K562 (cell line): Measurements from ENCODE around the gene YEATS2. TPM values are rescaled to one million over a fixed set of nuclear protein-coding genes. Genes with fewer than 3 reads are reported as not detected.

Experiments
- ATAC-seq: fragments of 200-7000 bp; cut with Tn5 transposase; 3 replicates; pipeline ENCODE4 v1.9.1; 2020; ENCODE audit warnings: moderate library complexity
- BruUV-seq: library from RNA; stranded (reverse); fragments of 400-500 nt; replicated peaks from 2 replicates; lab custom pipeline; 2021; lab: Mats Ljungman, UMichigan
- CTCF ChIA-PET: fragments of 300-600 bp; formaldehyde crosslinking; extraction: SDS; loops from one replicate; lab custom pipeline; 2021; ENCODE audit warnings: low intra/inter-chr PET ratio; lab: Yijun Ruan, JAX
- POLR2A ChIA-PET: fragments of 300-600, 350-650 bp; sonication (Branson Sonifier 250); formaldehyde crosslinking; extraction: SDS; loops from one replicate; lab custom pipeline; 2021; ENCODE audit warnings: antibody characterized with exemption, inconsistent platforms; lab: Yijun Ruan, JAX
- DNase-seq, 4 experiments: peaks; one replicate each; pipeline versions ENCODE4 v3.0.0 to v3.0.0-alpha.2; 2011 to 2018; ENCODE audit warnings: low spot score in 3 of 4, mixed read lengths in 3 of 4; ENCODE audit errors: extremely low read depth in 1 of 4
- FAIRE-seq: peaks from 2 replicates; lab custom pipeline; 2011; peaks lifted over from hg19 to GRCh38; lab: Jason Lieb, UNC
- H2AFZ ChIP-seq: 2 replicates; pipeline ENCODE4 v1.6.0; 2011; ENCODE audit warnings: low read depth, low read length, control low read depth, inconsistent platforms
- H3K27ac ChIP-seq: fragments of 200-600 bp; 3 replicates; pipeline ENCODE4 v1.8.0; 2011; ENCODE audit warnings: low read depth, mild to moderate bottlenecking, control low read depth, inconsistent platforms, low read length, moderate library complexity, mixed read lengths; ENCODE audit errors: extremely low read depth
- H3K27me3 ChIP-seq, 2 experiments: fragments of 300-600 bp in 1 of 2; 2 replicates in 1 of 2; 3 replicates in 1 of 2; pipeline versions ENCODE4 v1.6.0 to v1.8.0; 2011; ENCODE audit warnings: inconsistent platforms in 2 of 2, low read length in 2 of 2, mild to moderate bottlenecking in 1 of 2, mixed read lengths in 1 of 2, moderate library complexity in 1 of 2; ENCODE audit not compliant: control insufficient read depth in 2 of 2, insufficient read depth in 2 of 2
- H3K36me3 ChIP-seq: fragments of 300-600 bp; 3 replicates; pipeline ENCODE4 v1.8.0; 2011; ENCODE audit warnings: mild to moderate bottlenecking, low read length, inconsistent platforms; ENCODE audit not compliant: control insufficient read depth, insufficient read depth
- H3K4me1 ChIP-seq, 2 experiments: fragments of 200-600 bp in 1 of 2; replicated peaks in 1 of 2; 2 replicates in 1 of 2; 3 replicates in 1 of 2; pipeline versions ENCODE4 v1.5.1 to v1.8.0; 2011; ENCODE audit warnings: inconsistent platforms in 2 of 2, low read length in 2 of 2, mild to moderate bottlenecking in 1 of 2, mixed read lengths in 1 of 2, moderate library complexity in 1 of 2; ENCODE audit not compliant: control insufficient read depth in 2 of 2, insufficient read depth in 2 of 2
- H3K4me2 ChIP-seq: 2 replicates; pipeline ENCODE4 v1.6.1; 2011; ENCODE audit warnings: low read length, control low read depth, inconsistent platforms, mixed read lengths; ENCODE audit not compliant: insufficient read depth
- H3K4me3 ChIP-seq: fragments of 200-600 bp; sonication (generic), shearing (Covaris generic); 2 replicates; pipeline ENCODE4 v1.5.1; 2016; ENCODE audit warnings: control low read depth, inconsistent platforms
- H3K79me2 ChIP-seq: fragments of 200-600 bp; 3 replicates; pipeline ENCODE4 v1.8.0; 2011; ENCODE audit warnings: low read length, inconsistent platforms; ENCODE audit not compliant: control insufficient read depth, insufficient read depth
- H3K9ac ChIP-seq, 2 experiments: 2 replicates each; pipeline versions ENCODE4 v1.6.0 to v1.6.1; 2011; ENCODE audit warnings: low read depth in 2 of 2, low read length in 2 of 2, control low read depth in 1 of 2, inconsistent platforms in 1 of 2, mild to moderate bottlenecking in 1 of 2, mixed read lengths in 1 of 2; ENCODE audit not compliant: insufficient read depth in 1 of 2
- H3K9me1 ChIP-seq: one replicate; pipeline ENCODE4 v1.6.0; 2011; ENCODE audit warnings: inconsistent platforms, mild to moderate bottlenecking, low read length, moderate library complexity; ENCODE audit not compliant: control insufficient read depth, insufficient read depth
- H3K9me3 ChIP-seq: replicated peaks from 2 replicates; pipeline ENCODE4 v1.5.1; 2011; ENCODE audit warnings: low read depth, low read length, inconsistent platforms; ENCODE audit not compliant: control insufficient read depth, insufficient read depth
- H4K20me1 ChIP-seq: replicated peaks from 2 replicates; pipeline ENCODE4 v1.6.1; 2011; ENCODE audit warnings: low read length, inconsistent platforms, mixed read lengths; ENCODE audit not compliant: control insufficient read depth, insufficient read depth
- ETV6 ChIP-seq, 3 experiments: fragments of 150-350 bp in 1 of 3; sonication (generic) in 1 of 3; formaldehyde crosslinking in 1 of 3; IDR thresholded peaks; 2 replicates each; pipeline versions ENCODE4 v1.6.1 to v1.8.0; 2014 to 2022; ENCODE audit warnings: borderline replicate concordance in 2 of 3, low read depth in 2 of 3, antibody characterized with exemption in 1 of 3, low read length in 1 of 3, mild to moderate bottlenecking in 1 of 3, missing genetic modification reagents in 1 of 3
- TCF3 ChIP-seq: sonication (generic); formaldehyde crosslinking; IDR thresholded peaks from 2 replicates; pipeline ENCODE4 v1.4.0; 2020; ENCODE audit warnings: mild to moderate bottlenecking, missing genetic modification reagents
- WGBS: fragments of 100-300 bp; shearing (Covaris generic); methylation state at CpG from one replicate; pipeline ENCODE4 v1.1.6; 2016; ENCODE audit warnings: low coverage, mixed read lengths; ENCODE audit not compliant: insufficient coverage; ENCODE audit errors: missing lambda C conversion rate; 5-methylcytosine and 5-hydroxymethylcytosine counted together
- in situ Hi-C: fragments of 300-500 bp; cut with MboI; formaldehyde crosslinking; loops from 4 replicates; pipeline ENCODE4 v1.15.0; 2018; ENCODE audit warnings: inconsistent platforms, mixed read lengths
- intact Hi-C: fragments of 100-400 bp; cut with micrococcal nuclease; formaldehyde crosslinking; loops from 2 replicates; pipeline ENCODE4 v1.14.2; 2022
- polyA plus RNA-seq, 8 experiments: library from polyadenylated mRNA; depleted of rRNA in 4 of 8; stranded (reverse) in 5 of 8; unstranded in 3 of 8; fragments of >200 nt; fragmentation: Nextera tagmentation in 2 of 8; fragmentation: Illumina TruSeq in 1 of 8; extraction: Ambion mirVana in 2 of 8; extraction: Trizol in 1 of 8; gene quantifications; 2 replicates each; pipeline versions ENCODE4 v1.2.1 to v1.2.3, GENCODE V29; 2011 to 2014; ENCODE audit warnings: inconsistent platforms in 1 of 8, missing spikeins in 1 of 8
- total RNA-seq, 7 experiments: library from RNA; depleted of rRNA in 6 of 7; stranded (reverse); fragments of >200 nt in 6 of 7; fragmentation: Illumina TruSeq in 2 of 7; extraction: Trizol in 2 of 7; gene quantifications; 2 replicates each; pipeline versions ENCODE4 v1.2.1 to v1.2.3, GENCODE V29; 2011 to 2021; ENCODE audit warnings: low replicate concordance in 1 of 7
- TF ChIP-seq, protein P1 (sequence below), 2 experiments: fragments of 450-650 bp; formaldehyde crosslinking in 1 of 2; IDR thresholded peaks; 2 replicates each; pipeline versions ENCODE4 v1.4.0 to v1.6.1; 2014 to 2020; ENCODE audit warnings: mild to moderate bottlenecking in 2 of 2, borderline replicate concordance in 1 of 2, low read depth in 1 of 2
- TF ChIP-seq, protein P2 (sequence below), 2 experiments: IDR thresholded peaks in 1 of 2; conservative IDR thresholded peaks in 1 of 2; 2 replicates each; pipeline ENCODE4 v1.6.1; 2016; ENCODE audit warnings: low read depth in 2 of 2, mild to moderate bottlenecking in 1 of 2, missing compliant biosample characterization in 1 of 2, missing genetic modification characterization in 1 of 2, moderate library complexity in 1 of 2

Gene YEATS2
- total and polyA plus RNA-seq, 9 of the 15 experiments (the other 6 are each of a cell fraction or from before 2014, with no cell fraction given) = 1.8 to 35.2 (median 19.0) TPM

DNA sequence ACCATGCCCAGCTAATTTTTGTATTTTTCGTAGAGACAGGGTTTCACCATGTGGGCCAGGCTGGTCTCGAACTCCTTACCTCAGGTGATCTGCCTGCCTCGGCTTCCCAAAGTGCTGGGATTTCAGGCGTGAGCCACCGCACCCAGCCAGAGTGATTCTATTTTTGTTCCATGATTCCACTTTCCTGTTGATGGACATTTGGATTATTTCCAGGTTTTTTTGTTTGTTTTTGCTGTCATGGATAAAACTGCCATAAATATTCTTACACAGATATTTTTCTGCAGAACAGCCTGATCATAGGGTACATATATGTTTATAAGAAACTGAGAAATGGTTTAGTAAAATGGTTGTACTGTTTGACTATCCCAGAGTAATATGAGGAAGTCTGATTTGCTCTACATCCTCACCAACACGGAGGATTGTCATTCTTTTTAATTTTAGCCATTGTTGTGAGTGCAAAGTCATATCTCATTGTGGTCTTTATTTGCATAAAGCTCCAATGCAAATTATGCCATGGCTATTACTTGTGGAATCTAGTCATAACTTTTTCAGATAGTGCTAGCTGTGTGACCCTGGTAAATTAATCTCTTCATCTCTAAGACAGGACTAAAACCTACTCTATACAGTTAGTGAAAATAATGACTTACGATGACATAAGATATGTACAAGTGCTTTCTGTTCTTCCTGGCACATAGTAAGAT lies 85.1 kb downstream of the YEATS2 start:
- 81% methylated on average over 7 of the region's 7 CpGs for WGBS
- Histone ChIP-seq H3K27ac (no peak overlapping the region), H3K27me3 (no peaks in the 10 kb centered on the region), H3K36me3 (peaks cover 66% of the 10 kb centered on the region), H3K9me1 (no peaks in the 10 kb centered on the region), H3K9ac (no peak overlapping the region), H2AFZ (no peak overlapping the region), H3K4me1 (no peaks in the 10 kb centered on the region; a peak in 1 of 5 replicates), H3K9me3 (no peaks in the 10 kb centered on the region), H3K4me3 (no peak overlapping the region), H4K20me1 (no peaks in the 10 kb centered on the region), H3K79me2 (no peaks in the 10 kb centered on the region), H3K4me2 (no peak overlapping the region)
- POLR2A ChIA-PET = no interaction called here
- BruUV-seq = no TSS peak
- in situ Hi-C loops = no loop called here
- DNase-seq (no peak), FAIRE-seq (no peak), ATAC-seq (no peak)
- CTCF ChIA-PET = no interaction called here
- intact Hi-C loops = no loop called here
- TF ChIP-seq, protein P1, sequence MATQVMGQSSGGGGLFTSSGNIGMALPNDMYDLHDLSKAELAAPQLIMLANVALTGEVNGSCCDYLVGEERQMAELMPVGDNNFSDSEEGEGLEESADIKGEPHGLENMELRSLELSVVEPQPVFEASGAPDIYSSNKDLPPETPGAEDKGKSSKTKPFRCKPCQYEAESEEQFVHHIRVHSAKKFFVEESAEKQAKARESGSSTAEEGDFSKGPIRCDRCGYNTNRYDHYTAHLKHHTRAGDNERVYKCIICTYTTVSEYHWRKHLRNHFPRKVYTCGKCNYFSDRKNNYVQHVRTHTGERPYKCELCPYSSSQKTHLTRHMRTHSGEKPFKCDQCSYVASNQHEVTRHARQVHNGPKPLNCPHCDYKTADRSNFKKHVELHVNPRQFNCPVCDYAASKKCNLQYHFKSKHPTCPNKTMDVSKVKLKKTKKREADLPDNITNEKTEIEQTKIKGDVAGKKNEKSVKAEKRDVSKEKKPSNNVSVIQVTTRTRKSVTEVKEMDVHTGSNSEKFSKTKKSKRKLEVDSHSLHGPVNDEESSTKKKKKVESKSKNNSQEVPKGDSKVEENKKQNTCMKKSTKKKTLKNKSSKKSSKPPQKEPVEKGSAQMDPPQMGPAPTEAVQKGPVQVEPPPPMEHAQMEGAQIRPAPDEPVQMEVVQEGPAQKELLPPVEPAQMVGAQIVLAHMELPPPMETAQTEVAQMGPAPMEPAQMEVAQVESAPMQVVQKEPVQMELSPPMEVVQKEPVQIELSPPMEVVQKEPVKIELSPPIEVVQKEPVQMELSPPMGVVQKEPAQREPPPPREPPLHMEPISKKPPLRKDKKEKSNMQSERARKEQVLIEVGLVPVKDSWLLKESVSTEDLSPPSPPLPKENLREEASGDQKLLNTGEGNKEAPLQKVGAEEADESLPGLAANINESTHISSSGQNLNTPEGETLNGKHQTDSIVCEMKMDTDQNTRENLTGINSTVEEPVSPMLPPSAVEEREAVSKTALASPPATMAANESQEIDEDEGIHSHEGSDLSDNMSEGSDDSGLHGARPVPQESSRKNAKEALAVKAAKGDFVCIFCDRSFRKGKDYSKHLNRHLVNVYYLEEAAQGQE (IDR thresholded peaks at IDR 0.05; ENCODE audit: borderline replicate concordance) = no peak
- TF ChIP-seq, protein P1 (CRISPR knock-in tag; IDR thresholded peaks at IDR 0.05; ENCODE audit: low read depth) = no peak
- TF ChIP-seq, protein P2, sequence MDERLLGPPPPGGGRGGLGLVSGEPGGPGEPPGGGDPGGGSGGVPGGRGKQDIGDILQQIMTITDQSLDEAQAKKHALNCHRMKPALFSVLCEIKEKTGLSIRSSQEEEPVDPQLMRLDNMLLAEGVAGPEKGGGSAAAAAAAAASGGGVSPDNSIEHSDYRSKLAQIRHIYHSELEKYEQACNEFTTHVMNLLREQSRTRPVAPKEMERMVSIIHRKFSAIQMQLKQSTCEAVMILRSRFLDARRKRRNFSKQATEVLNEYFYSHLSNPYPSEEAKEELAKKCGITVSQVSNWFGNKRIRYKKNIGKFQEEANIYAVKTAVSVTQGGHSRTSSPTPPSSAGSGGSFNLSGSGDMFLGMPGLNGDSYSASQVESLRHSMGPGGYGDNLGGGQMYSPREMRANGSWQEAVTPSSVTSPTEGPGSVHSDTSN (CRISPR knock-in tag; IDR thresholded peaks at IDR 0.05; ENCODE audit: low read depth) = no peak
- TF ChIP-seq, protein P2 (tag; conservative IDR thresholded peaks at IDR 0.05; ENCODE audit: low read depth) = 0 out of 2 replicates have a peak, but pooled peaks have one; percentile 33
- no peak for TF ChIP-seq TCF3 (CRISPR knock-in tag)
- no peak for TF ChIP-seq ETV6 (IDR thresholded peaks at IDR 0.05; ENCODE audit: borderline replicate concordance in 1 of 2, low read depth in 2 of 2, low read length in 1 of 2)
- no peak for TF ChIP-seq ETV6 (CRISPR knock-in tag; IDR thresholded peaks at IDR 0.05; ENCODE audit: borderline replicate concordance)
